GM12865 (cell line): ENCODE measurements around the gene PEX3.

ENCODE experiments used
- DNase-seq: peaks from one replicate; pipeline ENCODE4 v3.0.0; 2010; ENCODE audit warnings: low read depth
- H3K4me3 ChIP-seq: 2 replicates; pipeline ENCODE4 v1.5.1; 2011; ENCODE audit warnings: mild to moderate bottlenecking, low read depth, low read length, control low read depth
- TF ChIP-seq, protein P1 (sequence below): IDR thresholded peaks from 2 replicates; pipeline ENCODE4 v1.5.1; 2011; ENCODE audit warnings: low read length, control low read depth, low read depth, inconsistent platforms; ENCODE audit not compliant: insufficient read depth; ENCODE audit errors: missing control alignments

Gene PEX3, protein sequence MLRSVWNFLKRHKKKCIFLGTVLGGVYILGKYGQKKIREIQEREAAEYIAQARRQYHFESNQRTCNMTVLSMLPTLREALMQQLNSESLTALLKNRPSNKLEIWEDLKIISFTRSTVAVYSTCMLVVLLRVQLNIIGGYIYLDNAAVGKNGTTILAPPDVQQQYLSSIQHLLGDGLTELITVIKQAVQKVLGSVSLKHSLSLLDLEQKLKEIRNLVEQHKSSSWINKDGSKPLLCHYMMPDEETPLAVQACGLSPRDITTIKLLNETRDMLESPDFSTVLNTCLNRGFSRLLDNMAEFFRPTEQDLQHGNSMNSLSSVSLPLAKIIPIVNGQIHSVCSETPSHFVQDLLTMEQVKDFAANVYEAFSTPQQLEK

GRCh38 chr6:143450453-143451371 is at the start of gene PEX3, which contains the start of gene ADAT2:
Gene PEX3 (plus strand): TSS chr6:143450805. CDS start chr6:143451043, 238 bp downstream.
Gene ADAT2 (minus strand): TSS chr6:143450695. CDS start chr6:143450658, 37 bp downstream.
- TF ChIP-seq, protein P1, sequence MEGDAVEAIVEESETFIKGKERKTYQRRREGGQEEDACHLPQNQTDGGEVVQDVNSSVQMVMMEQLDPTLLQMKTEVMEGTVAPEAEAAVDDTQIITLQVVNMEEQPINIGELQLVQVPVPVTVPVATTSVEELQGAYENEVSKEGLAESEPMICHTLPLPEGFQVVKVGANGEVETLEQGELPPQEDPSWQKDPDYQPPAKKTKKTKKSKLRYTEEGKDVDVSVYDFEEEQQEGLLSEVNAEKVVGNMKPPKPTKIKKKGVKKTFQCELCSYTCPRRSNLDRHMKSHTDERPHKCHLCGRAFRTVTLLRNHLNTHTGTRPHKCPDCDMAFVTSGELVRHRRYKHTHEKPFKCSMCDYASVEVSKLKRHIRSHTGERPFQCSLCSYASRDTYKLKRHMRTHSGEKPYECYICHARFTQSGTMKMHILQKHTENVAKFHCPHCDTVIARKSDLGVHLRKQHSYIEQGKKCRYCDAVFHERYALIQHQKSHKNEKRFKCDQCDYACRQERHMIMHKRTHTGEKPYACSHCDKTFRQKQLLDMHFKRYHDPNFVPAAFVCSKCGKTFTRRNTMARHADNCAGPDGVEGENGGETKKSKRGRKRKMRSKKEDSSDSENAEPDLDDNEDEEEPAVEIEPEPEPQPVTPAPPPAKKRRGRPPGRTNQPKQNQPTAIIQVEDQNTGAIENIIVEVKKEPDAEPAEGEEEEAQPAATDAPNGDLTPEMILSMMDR: no peak

DNA sequence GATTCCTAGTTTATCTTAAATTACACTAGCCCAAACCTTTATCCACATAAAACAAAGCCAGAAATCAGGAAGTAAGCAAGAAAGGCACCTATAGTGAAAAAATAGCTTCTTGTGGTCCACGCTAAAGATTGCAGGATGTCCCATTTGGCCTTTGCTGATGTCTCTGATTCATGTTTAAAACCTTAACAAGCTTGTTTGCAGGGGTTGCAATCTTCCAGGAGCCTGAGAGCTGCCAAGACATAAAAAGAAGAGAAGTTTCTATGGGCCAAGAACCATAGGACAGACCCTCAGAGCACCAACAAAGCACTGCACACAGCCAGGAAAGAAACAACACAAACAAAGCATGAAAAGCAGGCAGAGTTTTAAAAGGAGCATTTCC is 49.5 kb upstream of the PEX3 start:
- no peak overlapping the region for H3K4me3 ChIP-seq
- TF ChIP-seq, protein P1: no peak
- no peak for DNase-seq

More at GRCh38 chr6:143450453-143451371, at the start of gene PEX3, which contains the start of gene ADAT2:
- H3K4me3 ChIP-seq: peak within 1 kb of the TSS; percentile 100
- DNase-seq: peak; percentile 98

- H3K4me3 ChIP-seq: no peak overlapping the region
- TF ChIP-seq, protein P1: no peak
- DNase-seq: no peak
These were observed 48.8 kb upstream of the PEX3 start for GRCh38 chr6:143401636-143402370.

DNA sequence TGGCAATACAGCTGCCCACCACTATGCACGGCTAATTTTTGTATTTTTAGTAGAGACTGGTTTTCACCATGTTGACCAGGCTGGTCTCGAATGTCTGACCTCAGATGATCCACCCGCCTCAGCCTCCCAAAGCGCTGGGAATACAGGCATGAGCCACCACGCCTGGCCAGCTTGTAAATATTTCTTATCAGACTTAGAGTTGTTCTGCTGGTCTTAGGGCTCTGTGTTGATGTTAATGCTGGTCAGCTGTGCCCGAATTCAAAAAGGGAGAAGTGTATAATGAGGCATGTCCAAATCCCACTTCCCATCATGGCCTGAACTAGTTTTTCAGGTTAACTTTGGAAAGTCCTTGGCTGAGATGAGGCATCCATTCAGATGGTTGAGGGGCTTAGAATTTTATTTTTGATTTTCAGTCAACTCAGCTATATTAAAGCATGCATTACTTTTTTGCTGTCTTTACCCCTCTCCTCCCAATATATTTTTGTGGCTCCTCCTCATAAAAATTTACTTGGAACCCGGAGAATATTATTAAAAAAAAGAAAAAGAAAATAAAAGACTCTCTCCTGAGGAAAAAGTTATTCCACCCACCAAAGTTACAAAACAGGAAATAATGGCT is 47.8 kb upstream of the PEX3 start:
- DNase-seq: no peak
- TF ChIP-seq, protein P1: no peak
- H3K4me3 ChIP-seq: no peak overlapping the region

GRCh38 chr6:143405373-143406154 is 45.0 kb upstream of the PEX3 start:
- no peak overlapping the region for H3K4me3 ChIP-seq
- no peak for DNase-seq
- TF ChIP-seq, protein P1: no peak

- DNase-seq: peak; percentile 30
- H3K4me3 ChIP-seq: no peak overlapping the region
- TF ChIP-seq, protein P1: no peak
These were observed 43.9 kb upstream of the PEX3 start for GRCh38 chr6:143406673-143407072.
